Cardiac septum (tissue), 1 donor: Measurements from ENCODE around the gene GKN1. TPM values are rescaled to one million over a fixed set of nuclear protein-coding genes. Genes with fewer than 3 reads are reported as not detected.

Source experiments
- DNase-seq: peaks from one replicate; pipeline ENCODE4 v3.0.0-alpha.2; 2020; ENCODE audit warnings: low spot score
- intact Hi-C: fragments of 100-400 bp; cut with DNase I; formaldehyde crosslinking; loops from one replicate; pipeline ENCODE4 v1.14.0; 2022
- long read RNA-seq: library from polyadenylated mRNA; unstranded; transcript quantifications from one replicate; pipeline ENCODE4 v2.0.0, GENCODE V29; 2021
- total RNA-seq: library from RNA; stranded (reverse); fragmentation: NEBNext Ultra II Directional; extraction: Animal tissue kit (Norgen Biotek cat#: 25700); gene quantifications from one replicate; pipeline ENCODE4 v1.2.1, GENCODE V29; 2021
- donor health status: DM: no; HTN: no; CAD: no.

The GKN1 gene, protein sequence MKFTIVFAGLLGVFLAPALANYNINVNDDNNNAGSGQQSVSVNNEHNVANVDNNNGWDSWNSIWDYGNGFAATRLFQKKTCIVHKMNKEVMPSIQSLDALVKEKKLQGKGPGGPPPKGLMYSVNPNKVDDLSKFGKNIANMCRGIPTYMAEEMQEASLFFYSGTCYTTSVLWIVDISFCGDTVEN
- not detected for total RNA-seq
- long read RNA-seq, result 0 reads

DNA sequence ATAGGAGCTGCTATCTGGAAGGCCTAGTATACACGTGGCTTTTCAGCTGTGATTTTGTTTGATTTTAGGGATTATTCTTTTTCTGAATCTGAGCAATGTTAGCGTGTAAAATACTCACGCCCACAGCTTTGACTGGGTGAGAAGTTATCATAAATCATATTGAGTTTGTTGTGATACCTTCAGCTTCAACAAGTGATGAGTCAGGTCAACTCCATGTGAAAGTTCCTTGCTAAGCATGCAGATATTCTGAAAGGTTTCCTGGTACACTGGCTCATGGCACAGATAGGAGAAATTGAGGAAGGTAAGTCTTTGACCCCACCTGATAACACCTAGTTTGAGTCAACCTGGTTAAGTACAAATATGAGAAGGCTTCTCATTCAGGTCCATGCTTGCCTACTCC lies at the start of gene GKN1:
TSS of gene GKN1 (plus strand) at position 386 of the 400 bp plus-strand sequence. CDS start 42 bp downstream, outside the sequence.
- DNase-seq, result no peak
- intact Hi-C loops, result no loop called here

DNA sequence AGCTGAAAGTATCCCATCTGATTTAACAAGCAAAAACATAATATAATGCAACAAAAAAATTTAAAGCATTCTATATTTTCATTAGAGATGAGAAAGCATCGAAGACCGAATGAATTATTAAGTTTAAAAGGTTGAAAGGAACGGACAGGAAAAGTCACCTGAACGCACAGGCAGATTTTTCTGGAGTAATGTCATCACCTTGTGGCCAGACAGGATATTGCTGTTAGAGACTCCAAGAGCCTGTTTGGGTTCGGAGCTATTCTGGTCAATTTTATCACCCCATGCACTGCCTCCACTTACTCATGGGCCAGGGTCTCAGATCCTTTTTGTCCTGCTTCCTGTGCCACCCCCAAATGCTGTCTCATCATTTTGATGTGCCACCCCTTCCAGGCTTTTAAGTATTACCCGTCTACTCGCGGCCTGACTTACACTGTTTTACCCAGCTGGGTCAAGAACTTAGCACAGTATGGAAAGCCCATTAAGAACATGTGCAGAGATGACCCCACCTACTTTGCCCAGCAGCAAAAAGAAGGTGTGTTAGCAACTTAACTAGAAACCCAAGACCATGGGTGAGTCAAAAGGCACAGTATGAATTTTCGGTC lies 49.0 kb upstream of the GKN1 start:
- intact Hi-C loops, result no loop called here
- DNase-seq, result no peak

DNA sequence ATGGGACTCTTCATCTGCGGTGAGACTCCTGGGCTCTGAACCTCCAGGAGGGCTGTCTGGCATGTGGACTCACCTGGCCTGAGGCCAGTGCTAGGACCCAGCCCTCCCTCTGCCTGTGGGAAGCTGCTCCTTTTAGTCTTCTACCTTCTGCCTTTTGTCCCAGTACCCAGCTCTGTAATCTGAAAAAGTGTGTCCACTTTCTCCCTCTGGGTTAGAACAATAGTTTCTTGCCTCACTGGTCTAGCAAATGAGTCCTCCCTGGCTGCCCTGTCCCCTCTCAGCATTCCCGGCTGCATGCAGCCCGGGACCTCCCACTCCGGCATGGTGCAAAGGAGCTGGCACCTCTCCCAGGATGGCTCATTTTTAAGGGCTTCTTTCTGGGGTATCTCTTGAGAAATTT lies 47.6 kb upstream of the GKN1 start:
- DNase-seq, result no peak

DNA sequence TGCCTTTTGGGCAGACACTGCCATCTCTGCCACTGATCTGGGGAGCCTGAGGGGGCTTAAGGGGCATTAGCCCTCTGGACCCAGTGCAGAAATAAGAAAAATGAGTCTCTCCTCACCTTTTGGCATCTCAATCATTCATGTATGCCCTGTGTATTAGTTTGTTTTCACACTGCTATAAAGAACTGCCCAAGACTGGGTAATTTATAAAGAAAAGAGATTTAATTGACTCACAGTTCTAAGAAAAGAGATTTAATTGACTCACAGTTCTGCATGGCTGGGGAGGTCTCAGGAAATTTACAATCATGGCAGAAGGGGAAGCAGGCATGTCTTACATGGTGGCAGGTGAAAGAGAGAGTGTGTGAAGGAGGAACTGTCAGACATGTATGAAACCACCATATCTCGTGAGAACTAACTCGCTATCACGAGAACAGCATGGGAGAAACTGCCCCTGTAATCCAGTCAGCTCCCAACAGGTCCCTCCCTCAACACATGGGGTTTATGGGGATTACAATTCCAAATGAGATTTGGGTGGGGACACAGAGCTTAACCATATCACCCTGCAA lies 43.2 kb upstream of the GKN1 start:
- DNase-seq, result no peak
- intact Hi-C loops, result no loop called here

More for the DNA sequence above, 47.6 kb upstream of the GKN1 start:
- intact Hi-C loops, result no loop called here

DNA sequence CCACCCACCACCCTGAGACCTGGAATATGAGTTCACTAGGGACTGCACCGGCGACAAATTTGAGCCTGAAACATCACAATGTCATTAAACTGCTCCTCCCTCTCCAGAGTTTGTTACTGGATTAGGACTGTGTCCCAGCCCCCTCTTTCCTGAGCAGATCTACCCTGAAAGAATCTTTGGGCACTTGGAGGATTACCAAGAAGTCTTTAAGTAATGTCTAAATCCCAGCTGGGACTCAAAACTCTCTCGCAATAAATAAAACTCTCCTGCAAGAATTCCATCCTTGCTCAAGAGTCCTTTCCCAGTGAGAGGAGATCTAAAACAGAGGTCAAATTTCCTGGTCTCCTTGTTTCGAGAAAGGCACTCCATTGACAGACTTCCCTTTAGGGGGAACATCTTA lies 42.6 kb upstream of the GKN1 start:
- DNase-seq, result no peak
- intact Hi-C loops, result no loop called here

DNA sequence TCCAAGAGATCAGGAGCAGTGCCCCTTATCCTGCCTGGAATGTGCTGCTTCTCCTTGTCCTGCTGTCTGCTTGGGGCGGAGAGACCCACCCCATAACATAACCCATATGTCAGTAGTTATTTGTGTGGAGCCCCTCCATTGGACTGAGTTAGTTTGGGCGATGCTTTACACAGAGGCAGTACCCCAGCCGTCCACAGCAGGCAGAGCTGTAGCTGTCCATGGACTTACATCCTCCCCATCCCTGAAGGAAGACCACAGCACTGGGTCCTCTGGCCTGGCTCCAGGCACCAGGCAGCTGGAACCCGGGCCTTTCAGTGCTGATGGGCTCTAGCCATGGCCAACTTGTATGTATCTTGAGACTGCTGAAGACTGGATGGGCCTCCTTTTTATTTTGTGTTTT lies 42.0 kb upstream of the GKN1 start:
- no peak for DNase-seq
- intact Hi-C loops, result no loop called here

DNA sequence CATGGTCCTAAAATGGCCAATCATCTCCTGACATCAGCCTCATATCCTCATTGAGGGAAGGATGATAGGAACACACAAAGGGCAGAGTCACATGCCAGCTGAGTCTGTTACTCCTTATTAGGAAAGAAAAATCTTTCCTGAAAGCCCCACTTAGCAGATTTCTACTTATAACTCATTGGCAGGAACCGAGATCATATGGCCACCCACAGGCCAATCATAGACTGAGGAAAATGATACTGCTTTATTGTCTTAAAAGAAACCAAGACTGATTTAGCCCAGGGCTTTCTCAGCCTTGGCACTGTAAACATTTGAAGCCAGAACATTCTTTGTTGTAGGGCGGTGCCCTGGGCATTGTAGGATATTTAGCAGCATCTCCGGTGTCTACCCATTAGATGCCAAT lies 40.4 kb upstream of the GKN1 start:
- no peak for DNase-seq
- intact Hi-C loops, result no loop called here

DNA sequence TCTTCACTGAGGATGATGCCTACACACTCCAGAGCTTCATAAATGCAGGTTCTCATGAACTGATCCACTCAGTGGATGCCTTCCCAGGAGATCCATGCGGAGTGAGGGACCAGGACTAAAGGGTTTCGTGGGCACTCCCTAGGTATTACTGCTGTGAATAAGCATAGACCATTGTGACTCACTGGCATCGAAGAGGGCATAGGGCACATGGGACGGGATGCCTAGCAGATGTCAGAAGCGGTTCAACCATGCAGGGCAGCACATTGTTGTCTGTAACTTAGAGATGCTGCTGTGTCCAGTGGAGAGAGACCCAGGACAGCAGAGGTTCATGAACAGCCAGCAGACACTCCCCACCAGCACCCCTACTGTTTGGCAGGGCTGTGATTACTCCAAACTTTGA lies 39.0 kb upstream of the GKN1 start:
- DNase-seq, result no peak
- intact Hi-C loops, result no loop called here

DNA sequence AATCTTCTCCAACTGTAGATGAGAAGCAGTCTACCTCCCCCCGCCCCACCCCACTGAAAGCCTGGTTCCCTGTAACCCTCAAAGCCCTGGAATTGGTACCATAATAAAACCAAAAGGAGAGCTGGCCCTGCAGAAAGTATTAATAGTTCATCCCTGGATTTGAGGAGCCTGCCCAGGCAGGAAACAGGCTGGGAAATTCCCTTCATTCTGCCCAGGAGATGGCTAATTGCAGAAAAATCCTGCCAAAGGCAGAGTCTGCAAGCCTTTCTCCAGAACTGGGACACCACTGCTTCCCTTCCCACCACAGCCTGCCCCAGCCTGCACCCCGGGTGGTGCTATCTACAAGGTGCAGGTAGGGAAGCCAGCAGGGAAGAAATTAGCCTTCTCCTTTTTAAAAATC lies 38.0 kb upstream of the GKN1 start:
- intact Hi-C loops, result no loop called here
- no peak for DNase-seq

DNA sequence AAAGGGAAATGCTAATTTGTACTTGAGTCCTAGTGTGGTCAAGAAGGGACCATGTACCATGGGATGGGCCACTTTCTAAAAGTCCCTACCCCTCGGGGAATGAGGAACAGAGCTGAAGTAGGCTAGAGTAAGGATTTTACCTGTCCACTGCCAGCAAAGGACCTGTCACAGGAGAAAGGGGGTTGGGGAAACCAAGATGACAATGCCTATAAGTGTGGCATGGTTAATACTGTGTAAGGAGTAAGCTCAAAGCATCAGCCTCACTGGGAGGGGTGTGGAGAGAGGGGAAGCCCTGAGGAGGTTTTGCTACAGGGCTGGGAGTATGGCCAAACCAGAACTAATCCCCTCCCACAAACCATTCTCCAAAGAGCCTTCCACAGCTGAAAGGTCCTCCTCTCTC lies 37.5 kb upstream of the GKN1 start:
- intact Hi-C loops, result no loop called here
- no peak for DNase-seq

DNA sequence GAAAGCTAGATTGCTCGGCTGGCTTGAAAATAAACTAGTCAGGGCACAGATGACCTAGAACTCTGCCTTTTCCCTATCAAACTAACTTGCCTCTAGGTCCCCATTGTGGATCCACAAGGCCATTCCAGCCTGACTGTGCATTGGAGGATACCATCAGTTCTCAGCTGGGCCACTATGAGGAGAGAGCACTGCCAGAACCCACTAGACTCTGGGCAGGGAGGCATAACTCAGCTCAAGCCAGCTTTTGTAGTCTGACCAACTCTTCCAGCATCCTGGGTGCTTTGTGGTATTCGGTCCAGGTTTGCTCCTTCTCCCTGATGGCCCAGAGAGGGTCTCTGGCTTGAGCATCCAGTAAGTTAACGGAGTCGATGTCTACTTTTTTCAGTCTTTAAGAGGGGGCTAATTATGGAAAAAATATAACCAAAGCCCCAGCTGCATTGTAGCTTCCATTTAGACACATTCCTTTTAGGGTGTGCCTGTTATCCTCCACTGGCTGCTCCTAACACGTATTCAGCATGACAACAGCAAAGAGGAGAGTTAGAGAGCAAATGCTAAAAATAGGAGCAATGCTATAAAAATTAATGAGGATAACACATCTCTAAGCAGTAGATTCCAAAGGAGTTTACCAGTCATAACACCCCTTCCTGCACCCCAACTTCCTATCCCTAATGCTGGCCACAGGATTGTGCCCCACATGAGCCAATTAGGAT lies 36.9 kb upstream of the GKN1 start:
- intact Hi-C loops, result no loop called here
- no peak for DNase-seq

DNA sequence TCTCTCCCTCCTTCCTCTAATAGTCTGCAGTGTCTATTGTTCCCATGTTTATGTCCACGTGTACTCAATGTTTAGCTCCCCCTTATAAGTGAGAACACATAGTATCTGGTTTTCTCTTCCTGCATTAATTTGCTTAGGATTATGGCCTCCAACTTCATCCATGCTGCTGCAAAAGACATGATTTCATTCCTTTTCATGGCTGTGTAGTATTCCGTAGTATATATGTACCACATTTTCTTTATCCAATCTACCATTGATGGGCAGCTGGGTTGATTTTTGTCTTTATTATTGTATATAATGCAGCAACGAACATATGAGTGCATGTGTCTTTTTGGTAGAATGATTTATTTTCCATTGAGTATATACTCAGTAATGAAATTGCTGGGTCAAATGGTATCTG lies 35.5 kb upstream of the GKN1 start:
- intact Hi-C loops, result no loop called here
- DNase-seq, result no peak

DNA sequence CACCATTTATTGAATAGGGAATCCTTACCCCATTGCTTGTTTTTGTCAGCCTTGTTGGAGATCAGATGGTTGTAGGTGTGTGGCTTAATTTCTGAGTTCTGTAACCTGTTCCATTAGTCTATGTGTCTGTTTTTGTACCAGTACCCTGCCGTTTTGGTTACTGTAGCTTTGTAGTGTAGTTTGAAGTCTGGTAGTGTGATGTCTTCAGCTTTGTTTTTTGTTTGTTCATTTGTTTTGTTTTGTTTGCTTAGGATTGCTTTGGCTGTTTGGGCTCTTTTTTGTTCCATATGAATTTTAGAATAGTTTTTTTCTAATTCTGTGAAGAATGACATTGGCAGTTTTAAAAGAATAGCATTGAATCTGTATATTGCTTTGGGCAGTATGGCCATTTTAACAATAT lies 34.5 kb upstream of the GKN1 start:
- no peak for DNase-seq
- intact Hi-C loops, result loop anchor here (10.0 kb wide), 1 partner anchor 365 kb away; no protein-coding TSS in a partner anchor

DNA sequence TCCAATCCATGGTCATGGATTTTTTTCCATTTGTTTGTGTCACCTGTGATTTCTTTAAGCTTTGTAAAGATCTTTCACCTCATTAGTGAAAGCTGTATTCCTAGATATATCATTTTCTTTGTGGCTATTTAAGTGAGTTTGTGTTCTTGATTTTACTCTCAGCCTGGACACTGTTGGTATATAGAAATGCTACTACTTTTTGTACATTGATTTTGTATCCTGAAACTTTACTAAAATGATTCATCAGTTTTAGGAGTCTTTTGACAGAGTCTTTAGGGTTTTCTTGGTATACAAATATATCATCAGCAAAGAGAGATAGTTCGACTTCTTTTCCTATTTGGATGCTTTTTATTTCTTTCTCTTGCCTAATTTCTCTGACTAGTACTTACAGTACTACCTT lies 34.1 kb upstream of the GKN1 start:
- intact Hi-C loops, result loop anchor here (10.0 kb wide), 1 partner anchor 364 kb away; no protein-coding TSS in a partner anchor
- no peak for DNase-seq

DNA sequence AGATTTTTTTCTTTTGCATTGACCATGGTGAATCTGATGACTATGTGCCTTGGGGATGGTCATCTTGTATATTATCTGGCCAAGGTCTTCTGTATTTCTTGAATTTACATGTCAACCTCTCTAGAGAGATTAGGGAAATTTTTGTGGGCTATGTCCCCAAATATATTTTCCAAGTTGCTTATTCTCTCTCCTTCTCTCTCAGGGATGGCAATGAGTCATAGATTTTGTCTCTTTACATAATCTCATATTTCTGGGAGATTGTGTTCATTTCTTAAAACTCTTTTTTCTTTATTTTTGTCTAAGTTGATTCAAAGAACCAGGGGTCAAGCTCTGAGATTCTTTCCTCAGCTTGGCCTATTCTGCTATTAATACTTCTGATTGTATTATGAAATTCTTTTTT lies 31.6 kb upstream of the GKN1 start:
- intact Hi-C loops, result loop anchor here (10.0 kb wide), 1 partner anchor 362 kb away; no protein-coding TSS in a partner anchor
- DNase-seq, result no peak

DNA sequence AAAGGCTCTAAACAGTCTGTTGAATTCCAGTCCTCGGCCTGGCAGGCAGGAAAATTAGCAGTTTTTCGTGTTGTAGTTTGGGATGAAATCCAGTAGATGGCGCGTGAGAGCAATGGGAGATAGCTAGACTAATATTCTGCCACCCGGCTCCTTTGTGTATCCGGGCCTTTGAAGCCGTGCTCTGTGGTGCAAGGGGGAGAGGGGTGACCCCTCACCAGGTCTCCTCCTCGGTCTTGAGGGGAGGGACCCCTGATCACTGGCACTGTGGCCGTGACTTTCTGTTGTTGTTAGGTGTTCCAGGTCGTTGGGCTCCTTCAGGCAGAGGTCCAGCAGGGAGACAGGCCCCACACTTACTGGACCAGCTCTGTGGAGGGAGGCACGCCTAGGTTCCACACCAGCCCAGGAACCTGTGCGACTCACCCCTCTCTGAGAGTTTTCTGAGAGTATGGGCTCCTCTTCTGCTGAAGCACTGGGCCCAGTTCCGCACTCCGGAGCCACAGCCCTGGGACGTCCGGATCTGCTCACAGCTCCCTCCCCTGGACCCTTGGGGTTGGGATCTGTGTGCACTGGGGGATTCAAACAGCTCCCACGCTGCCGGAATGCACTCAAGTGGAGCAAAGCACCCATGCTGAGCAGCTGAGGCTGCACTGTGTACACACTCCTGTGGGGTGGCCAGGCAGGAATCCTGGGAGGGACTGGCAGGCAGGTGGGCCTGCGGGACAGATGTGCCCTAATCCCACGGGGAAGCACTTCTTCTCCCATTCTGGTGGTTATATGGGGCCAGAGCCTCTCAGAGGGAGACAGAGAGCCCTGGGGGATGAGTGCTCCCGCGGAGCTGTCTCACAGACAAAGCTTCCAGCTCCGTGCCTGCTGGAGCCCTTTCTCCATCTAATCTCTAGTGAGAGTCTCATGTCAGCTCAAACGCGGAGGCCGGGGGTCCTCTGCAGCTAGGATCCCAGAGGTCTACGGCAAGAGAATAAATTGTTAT lies 30.6 kb upstream of the GKN1 start:
- no peak for DNase-seq

DNA sequence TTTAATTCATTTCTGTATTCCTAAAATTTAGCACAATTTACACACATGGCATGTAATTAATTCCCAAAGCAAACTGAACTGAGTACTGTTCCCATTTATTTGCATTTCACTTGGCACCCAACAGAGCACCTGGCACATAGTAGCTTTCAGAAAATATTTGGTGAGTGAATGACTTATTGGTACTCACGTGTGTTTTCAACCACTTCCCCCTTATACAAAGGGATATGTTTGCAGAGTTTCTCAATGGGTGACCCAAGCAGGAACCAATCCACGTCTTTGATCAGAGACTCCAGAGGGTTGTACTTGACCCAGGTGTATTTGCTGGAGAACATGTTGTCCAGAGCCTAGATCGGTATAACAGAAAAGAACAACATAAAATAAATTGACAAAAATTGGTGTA lies 28.3 kb upstream of the GKN1 start:
- intact Hi-C loops, result loop anchor here (10.0 kb wide), 1 partner anchor 359 kb away; no protein-coding TSS in a partner anchor

More for the DNA sequence above, 30.6 kb upstream of the GKN1 start:
- intact Hi-C loops, result loop anchor here (10.0 kb wide), 1 partner anchor 361 kb away; no protein-coding TSS in a partner anchor

DNA sequence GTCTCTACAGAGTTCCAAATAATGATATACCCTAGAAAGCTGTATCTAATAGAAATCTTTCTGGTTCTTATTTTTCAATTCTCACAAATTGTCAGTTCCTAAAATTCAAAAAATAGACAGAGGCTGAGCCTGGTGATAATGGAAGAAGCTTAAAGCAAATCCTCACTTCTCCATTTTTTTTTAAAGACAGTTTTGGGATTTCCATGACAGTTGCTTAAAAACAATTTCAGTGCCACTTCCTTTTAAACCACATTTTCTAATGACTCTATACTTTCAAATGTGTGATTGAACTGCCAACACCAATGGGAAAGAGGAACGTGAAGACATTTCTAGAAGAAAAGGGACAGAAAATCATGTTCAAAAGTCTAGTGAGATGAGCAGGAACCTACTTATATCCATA lies 25.7 kb upstream of the GKN1 start:
- no peak for DNase-seq
- intact Hi-C loops, result loop anchor here (10.0 kb wide), 1 partner anchor 356 kb away; no protein-coding TSS in a partner anchor

More for the DNA sequence above, 28.3 kb upstream of the GKN1 start:
- no peak for DNase-seq

DNA sequence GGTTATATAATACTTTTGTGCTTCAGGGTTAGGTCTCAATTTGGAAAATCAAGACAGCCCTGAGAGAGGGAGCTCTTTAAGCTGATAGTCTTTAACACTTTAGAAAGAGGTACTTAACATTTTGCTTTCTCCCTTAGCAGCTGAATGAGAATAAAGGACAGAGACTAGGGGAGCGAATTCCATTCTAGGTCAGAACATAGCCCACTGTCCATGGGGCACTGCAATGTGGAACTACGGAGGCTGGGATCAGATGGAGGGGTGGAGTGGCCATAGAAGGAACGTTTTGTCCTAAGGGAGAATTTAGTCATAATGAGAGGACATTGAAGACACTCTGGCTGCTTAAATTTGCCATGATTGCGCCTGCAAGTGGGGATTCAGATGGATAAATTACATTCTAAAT lies 22.5 kb upstream of the GKN1 start:
- no peak for DNase-seq
- intact Hi-C loops, result no loop called here
